HG03565 (cell line): ENCODE results near the gene ABHD11.
"Not testable (repeated sequence)": the region's sequence is repeated elsewhere in the genome, so short reads cannot be mapped to it uniquely, and the experiment has no call there.

Experiments used
- ATAC-seq: cut with Tn5 transposase; IDR thresholded peaks from one replicate; pipeline ENCODE4 v1.9.1; 2021; ENCODE audit warnings: mild to moderate bottlenecking, moderate library complexity; ENCODE audit not compliant: unreplicated experiment

The ABHD11 gene

GRCh38 chr7:73746378-73746777 lies 7.8 kb upstream of the ABHD11 start:
- ATAC-seq, result no peak

DNA sequence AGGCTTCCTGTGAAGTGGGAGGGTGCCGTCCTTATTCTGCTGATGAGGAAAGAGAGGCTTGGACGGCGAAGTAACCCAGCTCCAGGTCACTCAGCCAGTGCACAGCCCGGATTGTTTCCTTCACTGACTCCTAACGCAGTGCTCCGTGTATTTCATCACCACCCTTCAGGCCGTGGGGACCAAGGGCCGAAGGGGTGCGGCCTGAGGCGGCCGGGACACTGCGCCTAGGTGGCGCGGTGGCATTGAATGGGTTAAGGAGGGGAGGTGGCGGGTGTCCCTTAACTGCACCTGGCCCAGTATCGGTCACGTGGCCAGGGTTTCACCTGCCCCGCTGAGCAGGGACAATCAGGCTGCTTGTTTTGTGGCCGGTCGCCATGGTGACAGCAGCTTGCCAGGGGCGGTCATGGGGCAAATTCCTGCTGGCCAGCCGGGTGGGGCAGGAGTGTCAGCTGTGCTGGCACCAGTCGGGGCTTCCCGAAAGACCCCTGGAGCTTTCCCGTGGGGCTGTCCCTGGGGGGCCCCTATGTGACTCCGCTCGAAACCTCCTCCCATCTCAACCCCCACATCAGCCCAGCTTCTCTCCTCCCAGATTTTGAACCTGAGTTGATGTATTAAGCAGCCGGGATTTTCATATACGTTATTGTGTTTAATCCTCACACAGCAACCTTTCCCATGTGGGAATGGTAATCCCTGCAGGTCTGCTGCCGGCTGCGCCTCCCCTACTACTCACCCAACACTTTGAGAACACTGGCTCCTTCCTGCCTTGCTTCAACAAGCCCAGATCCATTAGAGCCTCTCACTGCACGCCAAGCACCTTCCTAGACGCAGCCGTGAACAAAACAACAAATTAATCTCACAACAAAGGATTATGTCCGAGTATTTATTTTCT lies 4.4 kb upstream of the ABHD11 start:
- no peak for ATAC-seq

DNA sequence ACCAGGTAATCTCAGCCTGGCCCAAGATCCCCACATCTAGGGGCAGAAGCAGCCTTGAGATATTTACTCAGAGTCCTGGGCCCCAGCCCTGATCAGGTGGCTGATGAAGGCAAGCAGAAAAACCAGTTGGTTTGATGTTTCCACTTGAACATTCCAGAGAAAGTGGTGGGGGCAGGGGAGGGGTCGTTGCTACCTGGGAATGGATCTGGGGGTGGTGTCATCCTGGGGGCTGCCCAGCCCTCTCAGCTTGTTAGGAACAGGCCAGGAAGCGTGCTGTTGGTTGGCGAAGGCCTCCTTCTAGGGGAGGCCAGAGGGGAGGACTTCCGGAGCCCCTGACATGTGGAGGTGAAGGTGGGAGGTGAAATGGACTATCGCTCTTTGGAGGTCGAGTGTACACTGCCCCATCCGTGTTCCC lies 3.7 kb upstream of the ABHD11 start:
- no peak for ATAC-seq

DNA sequence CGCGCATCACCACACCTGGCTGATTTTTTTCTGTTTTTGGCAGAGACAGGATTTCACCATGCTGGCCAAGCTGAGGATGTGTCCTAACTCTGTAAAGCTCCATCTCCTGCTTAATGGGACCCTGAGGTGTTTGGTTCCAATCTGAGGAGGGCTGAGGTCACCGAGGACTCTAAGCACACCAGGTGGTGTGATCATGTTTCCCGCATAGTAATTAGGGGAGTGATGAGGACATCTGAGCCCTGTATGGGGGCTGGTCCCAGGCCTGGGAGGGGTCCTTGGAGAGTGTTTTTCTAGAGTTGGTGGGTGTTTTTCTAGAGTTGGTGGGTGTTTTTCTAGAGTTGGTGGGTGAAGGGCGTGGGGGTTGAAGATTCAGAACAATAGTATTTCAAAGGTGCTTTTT lies 3.0 kb upstream of the ABHD11 start:
- ATAC-seq, result no peak

DNA sequence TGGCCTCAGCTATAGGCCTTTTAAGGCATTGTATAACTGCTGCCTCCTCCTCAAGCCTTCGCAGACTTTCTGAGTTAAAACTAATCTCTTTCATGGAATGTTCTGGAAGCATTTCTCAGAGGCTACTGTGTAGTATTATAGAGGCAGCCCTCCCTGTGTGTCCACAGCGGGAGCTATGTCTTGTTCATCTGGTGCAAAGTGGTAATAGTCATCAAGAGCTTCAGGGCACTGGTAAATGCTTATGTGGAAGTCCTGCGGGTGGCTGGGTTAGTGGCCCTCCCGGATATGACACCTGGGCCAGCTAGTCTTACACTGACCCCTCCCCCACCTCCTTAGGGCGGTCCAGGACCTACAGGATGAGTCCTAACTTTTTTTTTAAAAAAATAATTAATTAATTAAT lies 2.2 kb upstream of the ABHD11 start:
- no peak for ATAC-seq

GRCh38 chr7:73740212-73740611 lies 1.6 kb upstream of the ABHD11 start:
- no peak for ATAC-seq

- no peak for ATAC-seq
These were observed 775 bp upstream of the ABHD11 start for GRCh38 chr7:73739387-73739767.

- no peak for ATAC-seq
These were observed 386 bp downstream of the ABHD11 start for GRCh38 chr7:73738220-73738611.

DNA sequence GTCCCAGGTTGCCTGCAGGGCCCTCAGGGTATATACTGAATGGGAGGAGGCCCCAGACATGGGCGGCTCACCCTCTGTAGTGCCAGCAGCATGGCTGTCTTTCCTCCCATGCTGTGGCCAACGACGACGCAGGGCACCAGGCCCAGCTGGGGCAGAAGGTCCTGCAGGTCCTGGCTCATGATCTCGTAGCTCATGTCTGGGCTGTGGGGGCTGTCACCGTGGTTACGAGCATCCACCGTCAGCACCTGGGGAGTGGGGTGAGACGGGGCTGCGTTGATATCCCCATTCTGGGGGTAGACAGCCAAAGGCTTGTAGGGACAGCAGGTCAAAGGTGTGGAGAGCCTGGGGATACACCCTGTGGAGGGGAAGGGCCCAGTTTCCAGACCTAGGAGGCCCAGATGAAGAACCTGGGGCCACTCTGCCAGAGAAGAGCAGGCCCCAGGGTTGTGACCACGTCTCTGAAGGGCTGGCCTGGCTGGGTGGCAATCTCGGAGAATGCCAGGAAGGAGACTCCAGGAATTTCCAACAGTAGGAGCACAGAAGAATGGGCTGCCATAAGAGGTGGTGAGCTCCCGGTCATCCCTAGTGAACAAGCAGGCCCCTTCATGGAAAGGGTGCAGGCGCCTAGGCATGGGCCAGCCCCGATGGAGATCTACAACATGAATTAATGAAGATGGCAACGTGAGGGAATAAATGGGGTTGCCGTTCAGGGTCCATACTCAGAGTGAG lies 947 bp downstream of the ABHD11 start:
- no peak for ATAC-seq

GRCh38 chr7:73736885-73737284 lies 1.7 kb downstream of the ABHD11 start:
- no peak for ATAC-seq

DNA sequence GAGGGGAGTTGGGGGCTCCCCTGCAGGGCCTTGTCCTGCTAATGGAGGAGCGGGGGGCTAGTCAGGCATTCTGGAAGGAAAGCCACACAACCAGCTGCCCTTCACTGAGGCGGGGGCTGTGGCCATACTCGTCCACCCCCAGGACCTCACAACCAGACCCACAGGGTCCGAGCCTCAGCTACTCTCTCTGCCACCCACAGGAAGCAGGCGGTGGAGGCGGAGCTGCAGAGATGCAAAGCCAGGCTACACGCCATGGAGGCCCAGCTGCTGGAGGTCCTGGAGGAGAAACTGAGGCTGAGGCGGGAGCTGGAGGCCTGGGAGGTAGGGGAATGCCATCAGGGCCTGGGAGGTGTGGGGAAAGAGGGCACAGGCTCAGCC lies 3.1 kb downstream of the ABHD11 start:
- ATAC-seq, result no peak

- ATAC-seq, result no peak
These were observed 3.7 kb downstream of the ABHD11 start for GRCh38 chr7:73734619-73735527.

DNA sequence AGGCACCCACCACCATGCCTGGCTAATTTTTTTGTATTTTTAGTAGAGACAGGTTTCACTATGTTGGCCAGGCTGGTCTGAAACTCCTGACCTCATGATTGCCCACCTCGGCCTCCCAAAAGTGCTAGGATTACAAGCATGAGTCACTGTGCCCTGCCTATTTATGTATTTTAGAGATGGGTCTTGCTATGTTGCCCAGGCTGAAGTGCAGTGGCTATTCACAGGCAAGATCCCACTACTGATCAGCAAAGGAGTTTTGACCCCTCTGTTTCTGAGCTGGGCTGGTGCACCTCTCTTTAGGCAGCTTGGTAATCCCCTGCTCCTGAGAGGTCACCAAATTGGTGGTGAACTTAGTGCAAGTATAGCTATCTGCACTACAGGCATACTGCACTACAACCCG lies 6.2 kb downstream of the ABHD11 start:
- no peak for ATAC-seq

DNA sequence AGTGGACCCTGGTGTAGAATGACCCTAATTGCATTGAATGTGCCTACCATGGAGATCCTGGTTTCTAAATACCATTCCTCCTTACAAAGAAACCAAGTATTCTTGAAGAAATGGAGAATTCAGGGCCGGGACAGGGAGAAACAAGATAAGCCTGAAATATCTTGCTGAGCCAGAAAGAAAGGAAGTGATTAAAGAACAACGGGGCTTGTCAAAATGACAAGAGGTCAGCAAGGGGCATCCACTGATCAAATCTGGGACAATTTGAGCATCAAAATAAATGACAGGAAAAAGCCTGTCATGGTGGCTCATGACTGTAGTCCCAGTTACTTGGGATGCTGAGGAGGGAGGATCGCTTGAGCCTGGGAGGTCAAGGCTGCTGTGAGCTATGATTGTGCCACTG lies 8.1 kb downstream of the ABHD11 start:
- no peak for ATAC-seq

GRCh38 chr7:73728551-73728950 lies 10.1 kb downstream of the ABHD11 start:
- ATAC-seq, result no peak

DNA sequence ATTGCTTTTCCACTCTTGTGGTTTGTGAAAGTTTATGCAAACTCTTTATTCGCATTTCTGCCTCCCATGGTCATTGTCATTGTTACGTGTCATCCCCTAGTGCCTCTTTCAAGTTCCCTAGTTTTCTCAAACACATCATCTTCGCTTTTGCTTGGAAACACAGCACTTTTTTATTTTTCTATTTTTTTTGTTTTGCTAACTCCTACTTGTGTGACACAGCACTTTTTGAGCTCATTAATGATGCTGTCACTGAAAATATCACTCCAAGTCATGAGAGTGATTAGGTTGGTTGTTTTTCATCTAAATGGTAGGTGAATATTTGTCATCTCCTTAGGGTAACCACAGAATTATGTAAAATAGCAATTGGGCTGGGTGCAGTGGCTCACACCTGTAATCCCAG lies 10.7 kb downstream of the ABHD11 start:
- ATAC-seq, result no peak

GRCh38 chr7:73726083-73726466 lies 12.5 kb downstream of the ABHD11 start:
- no peak for ATAC-seq

DNA sequence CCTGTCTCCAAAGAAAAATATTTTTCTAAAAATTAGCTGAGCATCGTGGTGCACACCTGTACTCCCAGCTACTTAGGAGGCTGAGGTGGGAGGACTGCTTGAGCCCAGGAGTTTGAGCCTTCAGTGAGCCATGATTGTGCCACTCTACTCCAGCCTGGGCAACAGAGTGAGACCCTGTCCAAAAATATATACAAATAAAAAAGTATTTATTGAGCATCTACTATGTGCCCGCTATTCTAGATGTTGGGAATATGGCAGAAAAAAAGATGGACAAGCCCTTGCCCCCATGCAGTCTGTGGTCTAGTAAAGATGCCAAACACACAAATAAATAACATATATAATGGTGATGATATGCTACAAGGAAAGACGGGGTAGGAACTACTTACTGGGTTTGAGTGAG lies 14.8 kb downstream of the ABHD11 start:
- no peak for ATAC-seq

DNA sequence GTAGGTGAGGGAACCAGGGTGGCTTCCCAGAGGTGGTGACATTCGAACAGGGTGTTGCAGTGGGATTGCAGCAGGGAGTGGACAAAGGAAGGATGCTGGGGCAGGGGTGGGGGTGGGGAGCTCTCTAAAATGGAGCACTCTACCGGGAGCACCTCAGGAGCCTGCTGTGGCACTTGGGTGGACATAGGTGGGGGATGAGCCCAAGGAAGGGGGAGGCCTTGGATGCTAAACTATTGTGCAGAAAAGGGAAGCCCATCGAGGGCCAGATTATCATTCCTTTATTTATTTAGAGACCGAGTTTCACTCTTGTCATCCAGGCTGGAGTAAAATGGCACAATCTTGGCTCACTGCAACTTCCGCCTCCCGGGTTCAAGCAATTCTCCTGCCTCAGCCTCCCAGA lies 15.8 kb downstream of the ABHD11 start:
- ATAC-seq, result no peak

DNA sequence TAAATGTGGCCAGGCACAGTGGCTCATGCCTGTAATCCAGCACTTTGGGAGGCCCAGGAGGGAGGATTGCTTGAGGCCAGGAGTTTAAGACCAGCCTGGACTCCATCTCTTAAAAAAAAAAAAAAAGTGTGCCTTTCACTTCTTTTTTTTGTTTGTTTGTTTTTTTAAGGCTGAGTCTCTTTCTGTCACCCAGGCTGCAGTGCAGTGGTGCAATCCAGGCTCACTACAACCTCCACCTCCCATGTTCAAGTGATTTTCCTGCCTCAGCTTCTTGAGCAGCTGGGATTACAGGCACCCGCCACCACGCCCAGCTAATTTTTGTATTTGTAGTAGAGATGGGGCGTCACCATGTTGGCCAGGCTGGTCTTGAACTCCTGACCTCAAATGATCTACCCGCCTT lies 16.4 kb downstream of the ABHD11 start:
- ATAC-seq, result not testable (repeated sequence)

GRCh38 chr7:73721377-73721817 lies 17.2 kb downstream of the ABHD11 start:
- no peak for ATAC-seq
